HEK293T (cell line): Measurements from ENCODE around the gene OXCT1.

Experiments
- HDGF ChIP-seq: fragments of 450-650 bp; IDR thresholded peaks from 2 replicates; pipeline ENCODE4 v1.6.1; 2017; ENCODE audit warnings: antibody characterized with exemption, borderline replicate concordance
- SP1 ChIP-seq: fragments of 450-650 bp; IDR thresholded peaks from 2 replicates; pipeline ENCODE4 v1.6.1; 2017

GRCh38 chr5:41869151-41869723 lies 988 bp downstream of the OXCT1 start:
- no peak for TF ChIP-seq SP1
- TF ChIP-seq HDGF: no peak
